NCI-H2227 (cell line): ENCODE measurements around the gene RASSF8.
A peak's percentile ranks its signal among the peaks of the same experiment; 100 is the strongest.
"Not testable (repeated sequence)": the region's sequence is repeated elsewhere in the genome, so short reads cannot be mapped to it uniquely, and the experiment has no call there.

Experiments used
- DNase-seq: peaks from one replicate; lab custom pipeline; 2025; ENCODE audit not compliant: unreplicated experiment; lab: John Stamatoyannopoulos, UW

The RASSF8 gene

GRCh38 chr12:26054383-26054782 is 95.9 kb downstream of the RASSF8 start:
- no peak for DNase-seq

- no peak for DNase-seq
Observed at GRCh38 chr12:26055087-26055486, 96.6 kb downstream of the RASSF8 start.

GRCh38 chr12:26056335-26056734 is 97.9 kb downstream of the RASSF8 start:
- DNase-seq = no peak

GRCh38 chr12:26057271-26057670 is 98.8 kb downstream of the RASSF8 start:
- not testable (repeated sequence) for DNase-seq

GRCh38 chr12:26058308-26058707 is 99.8 kb downstream of the RASSF8 start:
- DNase-seq = no peak

GRCh38 chr12:26058818-26059217 is 100.3 kb downstream of the RASSF8 start:
- DNase-seq = no peak

- no peak for DNase-seq
Observed at GRCh38 chr12:26062006-26062405, 103.5 kb downstream of the RASSF8 start.

GRCh38 chr12:26062566-26062965 is 104.1 kb downstream of the RASSF8 start:
- no peak for DNase-seq

GRCh38 chr12:26065451-26065850 is 107.0 kb downstream of the RASSF8 start:
- DNase-seq = no peak

- DNase-seq = no peak
Observed at GRCh38 chr12:26068503-26068902, 110.0 kb downstream of the RASSF8 start.

- DNase-seq = no peak
Observed at GRCh38 chr12:26069796-26070195, 111.3 kb downstream of the RASSF8 start.

GRCh38 chr12:26077915-26078702 is 119.6 kb downstream of the RASSF8 start:
- DNase-seq = no peak

GRCh38 chr12:26080911-26081310 is 122.4 kb downstream of the RASSF8 start:
- DNase-seq = no peak

- no peak for DNase-seq
Observed at GRCh38 chr12:26086936-26087335, 128.5 kb downstream of the RASSF8 start.

- no peak for DNase-seq
Observed at GRCh38 chr12:26088998-26089397, 130.5 kb downstream of the RASSF8 start.

- no peak for DNase-seq
Observed at GRCh38 chr12:26090836-26091510, 132.5 kb downstream of the RASSF8 start.

GRCh38 chr12:26091822-26092221 is 133.3 kb downstream of the RASSF8 start:
- no peak for DNase-seq

GRCh38 chr12:26092346-26093105 is 134.0 kb downstream of the RASSF8 start:
- no peak for DNase-seq

GRCh38 chr12:26095186-26095585 is 136.7 kb downstream of the RASSF8 start:
- no peak for DNase-seq

- DNase-seq = no peak
Observed at GRCh38 chr12:26096036-26096435, 137.6 kb downstream of the RASSF8 start.

GRCh38 chr12:26097046-26097878 is 138.8 kb downstream of the RASSF8 start:
- DNase-seq = peak; percentile 39
